ENCODE results near the gene ANGPTL2. TPM values are rescaled to one million over a fixed set of nuclear protein-coding genes. Genes with fewer than 3 reads are reported as not detected.
A peak's percentile ranks its signal among the peaks of the same experiment; 100 is the strongest.

ANGPTL2 gene
- total and polyA plus RNA-seq, 2 of the 4 experiments (the other 2 are of a cell fraction): 9.5 to 25.1 TPM

GRCh38 chr9:127165116-127165515 is 42.7 kb upstream of the ANGPTL2 start:
- no peak overlapping the region for H2BK15ac ChIP-seq (ENCODE audit: low read depth, low read length)
- no TSS peak for BruUV-seq (replicated peaks)
- no peak overlapping the region for H2BK5ac ChIP-seq (ENCODE audit: low read depth, low read length, poor library complexity, severe bottlenecking)
- H4K91ac ChIP-seq (ENCODE audit: insufficient read depth, low read depth, low read length): no peak overlapping the region
- peak overlapping the region; percentile 28; the same call in 1 of the 2 replicates for H2AK5ac ChIP-seq (ENCODE audit: low read depth, low read length)
- H3K4me2 ChIP-seq (ENCODE audit: low read depth, low read length): no peak overlapping the region
- ChIA-PET POLR2A (ENCODE audit: unreplicated experiment) (no interaction called here), CTCF (interaction anchor here (1.5 kb wide), 1 partner anchor 9 kb away, joined by 3 read pairs; no protein-coding TSS in a partner anchor)
- no peaks in the 10 kb centered on the region for H4K20me1 ChIP-seq (ENCODE audit: insufficient read depth, low read length)
- H3K4ac ChIP-seq (ENCODE audit: low read depth, low read length): no peak overlapping the region
- H3K4me1 ChIP-seq (ENCODE audit: control insufficient read depth, insufficient read depth, low read length): peaks cover 10% of the 10 kb centered on the region
- H2BK120ac ChIP-seq (ENCODE audit: low read depth, low read length): no peak overlapping the region
- H3K4me3 ChIP-seq (ENCODE audit: insufficient read depth, low read depth, low read length): no peak overlapping the region
- H4K5ac ChIP-seq (ENCODE audit: low read depth, low read length): no peak overlapping the region
- H3K23ac ChIP-seq (ENCODE audit: low read depth, low read length): no peak overlapping the region
- H2BK20ac ChIP-seq (ENCODE audit: low read depth, low read length): no peak overlapping the region
- no peaks in the 10 kb centered on the region for H3K9me3 ChIP-seq (ENCODE audit: control insufficient read depth, insufficient read depth, low read length)
- intact Hi-C loops (cut with micrococcal nuclease) (no loop called here), dilution Hi-C loops (cut with HindIII; ENCODE audit: low sequenced_read_pairs, unreplicated experiment) (no loop called here), in situ Hi-C loops (cut with MboI; ENCODE audit: low sequenced_read_pairs) (no loop called here)
- H3K36me3 ChIP-seq (ENCODE audit: control insufficient read depth, insufficient read depth, low read length): no peaks in the 10 kb centered on the region
- H2AK9ac ChIP-seq (replicated peaks; ENCODE audit: low read depth, low read length, poor library complexity): peak overlapping the region; percentile 17
- H3K27ac ChIP-seq (ENCODE audit: insufficient read depth, low read length): no peak overlapping the region
- ATAC-seq (ENCODE audit: low read depth): no peak
- H3K9me1 ChIP-seq (ENCODE audit: insufficient read depth, low read length): peaks cover 21% of the 10 kb centered on the region
- no peaks in the 10 kb centered on the region for H3K79me1 ChIP-seq (ENCODE audit: low read depth in 1 of 2, low read length in 2 of 2)
- no peak overlapping the region for H4K8ac ChIP-seq (ENCODE audit: low read depth in 2 of 2, low read length in 2 of 2)
- no peak overlapping the region for H3K14ac ChIP-seq (replicated peaks; ENCODE audit: low read depth, low read length)
- H3K27me3 ChIP-seq (ENCODE audit: control insufficient read depth, insufficient read depth, low read length): no peaks in the 10 kb centered on the region
- H2AFZ ChIP-seq (replicated peaks; ENCODE audit: low read length, poor library complexity): peak overlapping the region; percentile 36
- H3K56ac ChIP-seq (ENCODE audit: extremely low read depth, insufficient read depth, low read length): no peak overlapping the region
- no peak overlapping the region for H3K18ac ChIP-seq (ENCODE audit: low read depth, low read length)
- H3K9ac ChIP-seq (ENCODE audit: low read depth, low read length): no peak overlapping the region
- TF ChIP-seq FOS (IDR thresholded peaks at IDR 0.05; ENCODE audit: low read depth, low read length): no peak
- TF ChIP-seq CEBPB (IDR thresholded peaks at IDR 0.05; ENCODE audit: low read depth, low read length): no peak
- TF ChIP-seq MAFK (IDR thresholded peaks at IDR 0.05; ENCODE audit: low read depth, low read length): no peak
- no peak for TF ChIP-seq RAD21 (IDR thresholded peaks at IDR 0.05; ENCODE audit: low read length)
- no peak for TF ChIP-seq RFX5 (IDR thresholded peaks at IDR 0.05; ENCODE audit: low read depth, low read length)
- no peak for TF ChIP-seq MAZ (IDR thresholded peaks at IDR 0.05; ENCODE audit: borderline replicate concordance, low read depth, low read length)
- TF ChIP-seq NFE2L2 (IDR thresholded peaks at IDR 0.05; ENCODE audit: low read depth, low read length): no peak
- TF ChIP-seq BHLHE40 (IDR thresholded peaks at IDR 0.05; ENCODE audit: low read depth, low read length): no peak
- no peak for TF ChIP-seq SMC3 (IDR thresholded peaks at IDR 0.05; ENCODE audit: low read depth, low read length)
- TF ChIP-seq ELK1 (IDR thresholded peaks at IDR 0.05; ENCODE audit: borderline replicate concordance, low read depth, low read length): no peak
- TF ChIP-seq MXI1 (IDR thresholded peaks at IDR 0.05; ENCODE audit: borderline replicate concordance, low read depth, low read length): no peak
- no CpG with 5 or more reads among the region's 4 CpGs for WGBS, 2 experiments (ENCODE audit: extremely low coverage in 2 of 2, insufficient read length in 1 of 2)
- no peak for DNase-seq
